GM23338 (cell line): ENCODE measurements around the gene PCDH12. TPM values are rescaled to one million over a fixed set of nuclear protein-coding genes. Genes with fewer than 3 reads are reported as not detected.

Experiments
- ATAC-seq: fragments of 200-7000 bp; cut with Tn5 transposase; 3 replicates; pipeline ENCODE4 v1.9.1; 2020
- DNase-seq: peaks from one replicate; pipeline ENCODE4 v3.0.0-alpha.2; 2015; ENCODE audit warnings: low spot score
- H2AFZ ChIP-seq: fragments of 200-600 bp; sonication (generic); 2 replicates; pipeline ENCODE4 v1.8.0; 2016; ENCODE audit warnings: antibody characterized with exemption, mild to moderate bottlenecking, moderate library complexity
- H3F3A ChIP-seq: fragments of 200-600 bp; sonication (generic); replicated peaks from 2 replicates; pipeline ENCODE4 v1.8.0; 2017; ENCODE audit warnings: antibody characterized with exemption, mixed run types, low read depth
- H3K27ac ChIP-seq: fragments of 200-600 bp; sonication (generic); 2 replicates; pipeline ENCODE4 v1.6.1; 2016; ENCODE audit warnings: low read depth
- H3K27me3 ChIP-seq: fragments of 200-600 bp; sonication (generic); 2 replicates; pipeline ENCODE4 v1.8.0; 2016; ENCODE audit warnings: mild to moderate bottlenecking, mixed run types, moderate library complexity; ENCODE audit not compliant: insufficient read depth
- H3K36me3 ChIP-seq: fragments of 200-600 bp; sonication (generic); 2 replicates; pipeline ENCODE4 v1.8.0; 2016; ENCODE audit warnings: mild to moderate bottlenecking; ENCODE audit not compliant: insufficient read depth
- H3K4me1 ChIP-seq: fragments of 200-600 bp; sonication (generic); 2 replicates; pipeline ENCODE4 v1.8.0; 2016; ENCODE audit warnings: mild to moderate bottlenecking, moderate library complexity; ENCODE audit not compliant: insufficient read depth
- H3K4me2 ChIP-seq: fragments of 200-600 bp; sonication (generic); 2 replicates; pipeline ENCODE4 v1.7.1; 2017; ENCODE audit warnings: mixed run types
- H3K4me3 ChIP-seq: fragments of 200-600 bp; sonication (generic); 2 replicates; pipeline ENCODE4 v1.6.1; 2016; ENCODE audit warnings: mixed run types
- H3K79me2 ChIP-seq: fragments of 200-600 bp; sonication (generic); replicated peaks from 2 replicates; pipeline ENCODE4 v1.8.0; 2017; ENCODE audit warnings: mild to moderate bottlenecking; ENCODE audit not compliant: insufficient read depth
- H3K9me2 ChIP-seq: fragments of 200-600 bp; sonication (generic); 2 replicates; pipeline ENCODE4 v1.8.0; 2017; ENCODE audit not compliant: insufficient read depth
- H4K20me1 ChIP-seq: fragments of 200-600 bp; sonication (generic); replicated peaks from 2 replicates; pipeline ENCODE4 v1.8.0; 2017; ENCODE audit warnings: mild to moderate bottlenecking; ENCODE audit not compliant: insufficient read depth
- H3K27ac Mint-ChIP-seq: 2 replicates; pipeline ENCODE4 v1.8.0; 2020; ENCODE audit warnings: inconsistent platforms, mild to moderate bottlenecking, moderate library complexity, mixed read lengths
- H3K27me3 Mint-ChIP-seq: 3 replicates; pipeline ENCODE4 v1.8.0; 2022; ENCODE audit warnings: low read depth, mild to moderate bottlenecking, moderate library complexity, mixed read lengths, inconsistent platforms; ENCODE audit not compliant: insufficient read depth, poor library complexity
- H3K36me3 Mint-ChIP-seq: 3 replicates; pipeline ENCODE4 v1.8.0; 2021; ENCODE audit warnings: low read depth, mild to moderate bottlenecking, inconsistent platforms, moderate library complexity, mixed read lengths
- H3K4me1 Mint-ChIP-seq: 3 replicates; pipeline ENCODE4 v1.8.0; 2020; ENCODE audit warnings: mild to moderate bottlenecking, inconsistent platforms, mixed read lengths
- H3K4me3 Mint-ChIP-seq: 3 replicates; pipeline ENCODE4 v1.8.0; 2021; ENCODE audit warnings: moderate library complexity, mild to moderate bottlenecking, inconsistent platforms, mixed read lengths
- H3K9me3 Mint-ChIP-seq: 3 replicates; pipeline ENCODE4 v1.8.0; 2020; ENCODE audit warnings: moderate library complexity, mild to moderate bottlenecking, inconsistent platforms, mixed read lengths
- CREB1 ChIP-seq: fragments of 250-450 bp; sonication (Bioruptor Pico); IDR thresholded peaks from 2 replicates; pipeline ENCODE4 v1.5.0; 2020; ENCODE audit warnings: low read depth, mild to moderate bottlenecking, moderate library complexity
- EZH2phosphoT487 ChIP-seq: fragments of 200-600 bp; sonication (generic); IDR thresholded peaks from one replicate; pipeline ENCODE4 v1.8.1; 2018; ENCODE audit warnings: antibody characterized with exemption; ENCODE audit not compliant: unreplicated experiment
- NANOG ChIP-seq: IDR thresholded peaks from 2 replicates; pipeline ENCODE4 v1.6.1; 2016; ENCODE audit warnings: antibody characterized with exemption, borderline replicate concordance
- POLR2AphosphoS5 ChIP-seq: IDR thresholded peaks from 2 replicates; pipeline ENCODE4 v1.6.1; 2016; ENCODE audit warnings: antibody characterized with exemption, low read depth
- STAT1 ChIP-seq: IDR thresholded peaks from one replicate; pipeline ENCODE4 v1.6.1; 2016; ENCODE audit warnings: antibody characterized with exemption; ENCODE audit not compliant: unreplicated experiment
- ZNF114 ChIP-seq: fragments of 250-450 bp; sonication (Bioruptor Pico); IDR thresholded peaks from 2 replicates; pipeline ENCODE4 v1.5.0; 2020; ENCODE audit warnings: mild to moderate bottlenecking, moderate library complexity
- ZNF331 ChIP-seq: fragments of 250-450 bp; sonication (Bioruptor Pico); IDR thresholded peaks from 2 replicates; pipeline ENCODE4 v1.5.0; 2020; ENCODE audit warnings: low read depth, mild to moderate bottlenecking, moderate library complexity
- ZNF462 ChIP-seq: fragments of 250-450 bp; sonication (Bioruptor Pico); IDR thresholded peaks from 2 replicates; pipeline ENCODE4 v1.5.0; 2020; ENCODE audit warnings: mild to moderate bottlenecking, moderate library complexity
- polyA plus RNA-seq: library from polyadenylated mRNA; unstranded; fragments of >200 nt; fragmentation: Nextera tagmentation; extraction: Ambion mirVana; gene quantifications from 2 replicates; pipeline ENCODE4 v1.2.1, GENCODE V29; 2016
- total RNA-seq: library from RNA; depleted of rRNA; stranded (reverse); fragments of >200 nt; shearing (Covaris generic); gene quantifications from 2 replicates; pipeline ENCODE4 v1.2.3, GENCODE V29; 2014

Gene PCDH12
- total and polyA plus RNA-seq, 2 experiments from 2014 or later = 0.14 to 0.29 TPM

GRCh38 chr5:141914797-141915196 lies 43.2 kb downstream of the PCDH12 start (continued):
- no peak for TF ChIP-seq ZNF331 (CRISPR knock-in tag)
- TF ChIP-seq CREB1 (CRISPR knock-in tag) = no peak
- TF ChIP-seq POLR2AphosphoS5 = no peak
- no peak for TF ChIP-seq EZH2phosphoT487
- TF ChIP-seq ZNF462 (CRISPR knock-in tag) = no peak

GRCh38 chr5:141914199-141914743 lies 43.7 kb downstream of the PCDH12 start:
- Histone ChIP-seq H3K27ac (no peak overlapping the region), H3K4me1 (peaks cover 22% of the 10 kb centered on the region), H2AFZ (peak overlapping the region; percentile 97), H3K36me3 (no peaks in the 10 kb centered on the region), H3K27me3 (peaks cover 29% of the 10 kb centered on the region), H3K79me2 (no peaks in the 10 kb centered on the region), H4K20me1 (no peaks in the 10 kb centered on the region), H3K9me2 (no peaks in the 10 kb centered on the region), H3F3A (peaks cover 16% of the 10 kb centered on the region), H3K4me2 (peak overlapping the region; percentile 76), H3K4me3 (peak overlapping the region; percentile 57)
- H3K27ac Mint-ChIP-seq = no peak overlapping the region
- DNase-seq (peak; percentile 85), ATAC-seq (peak; percentile 93)
- H3K4me3 Mint-ChIP-seq = peak overlapping the region; percentile 67
- H3K36me3 Mint-ChIP-seq = no peaks in the 10 kb centered on the region
- H3K4me1 Mint-ChIP-seq = peaks cover 26% of the 10 kb centered on the region
- no peaks in the 10 kb centered on the region for H3K9me3 Mint-ChIP-seq
- H3K27me3 Mint-ChIP-seq = peaks cover 32% of the 10 kb centered on the region
- TF ChIP-seq ZNF462 (CRISPR knock-in tag) (no peak), ZNF331 (CRISPR knock-in tag) (no peak), ZNF114 (CRISPR knock-in tag) (no peak), POLR2AphosphoS5 (peak; percentile 43; the same call in 1 of the 2 replicates), CREB1 (CRISPR knock-in tag) (no peak), NANOG (no peak), STAT1 (no peak)
